ENCODE measurements around the gene ABHD14A.

GRCh38 chr3:52004906-52005395, 30.1 kb downstream of the ABHD14A start:
- TF ChIP-seq CTCF (IDR thresholded peaks at IDR 0.05) (no peak), POLR2A (IDR thresholded peaks at IDR 0.05) (no peak)

Measured in lower leg skin (tissue), 3 donors.